HL-60 (cell line): ENCODE results near the gene PKIB.

Experiments
- DNase-seq, 2 experiments: peaks; one replicate each; pipeline ENCODE4 v3.0.0-alpha.2; 2010 to 2020; ENCODE audit warnings: low read depth in 1 of 2, low spot score in 1 of 2
- H3K27ac ChIP-seq: fragments of 250-450 bp; sonication (Bioruptor Pico); replicated peaks from 2 replicates; pipeline ENCODE4 v1.5.1; 2020; ENCODE audit warnings: mild to moderate bottlenecking, moderate library complexity
- H3K27me3 ChIP-seq: fragments of 250-450 bp; sonication (Bioruptor Pico); 2 replicates; pipeline ENCODE4 v1.5.1; 2021; ENCODE audit warnings: mild to moderate bottlenecking, moderate library complexity; ENCODE audit not compliant: insufficient read depth, poor library complexity, severe bottlenecking
- H3K4me3 ChIP-seq: replicated peaks from 2 replicates; pipeline ENCODE4 v1.5.1; 2011; ENCODE audit warnings: mild to moderate bottlenecking, control low read depth, low read length; ENCODE audit not compliant: insufficient read depth
- CTCF ChIP-seq: IDR thresholded peaks from one replicate; pipeline ENCODE4 v1.5.1; 2011; ENCODE audit warnings: low read length, control low read depth, inconsistent platforms; ENCODE audit not compliant: insufficient read depth
- GABPA ChIP-seq: IDR thresholded peaks from 2 replicates; pipeline ENCODE4 v1.6.1; 2012; ENCODE audit warnings: low read depth
- POLR2AphosphoS5 ChIP-seq: IDR thresholded peaks from 2 replicates; pipeline ENCODE4 v1.6.1; 2012; ENCODE audit warnings: low read depth
- SPI1 ChIP-seq: IDR thresholded peaks from 2 replicates; pipeline ENCODE4 v1.6.1; 2012; ENCODE audit warnings: low read depth, mild to moderate bottlenecking, borderline replicate concordance
- TF ChIP-seq, protein P1 (sequence below): IDR thresholded peaks from 2 replicates; pipeline ENCODE4 v1.6.1; 2012; ENCODE audit warnings: low read depth; ENCODE audit not compliant: insufficient replicate concordance

Gene PKIB

DNA sequence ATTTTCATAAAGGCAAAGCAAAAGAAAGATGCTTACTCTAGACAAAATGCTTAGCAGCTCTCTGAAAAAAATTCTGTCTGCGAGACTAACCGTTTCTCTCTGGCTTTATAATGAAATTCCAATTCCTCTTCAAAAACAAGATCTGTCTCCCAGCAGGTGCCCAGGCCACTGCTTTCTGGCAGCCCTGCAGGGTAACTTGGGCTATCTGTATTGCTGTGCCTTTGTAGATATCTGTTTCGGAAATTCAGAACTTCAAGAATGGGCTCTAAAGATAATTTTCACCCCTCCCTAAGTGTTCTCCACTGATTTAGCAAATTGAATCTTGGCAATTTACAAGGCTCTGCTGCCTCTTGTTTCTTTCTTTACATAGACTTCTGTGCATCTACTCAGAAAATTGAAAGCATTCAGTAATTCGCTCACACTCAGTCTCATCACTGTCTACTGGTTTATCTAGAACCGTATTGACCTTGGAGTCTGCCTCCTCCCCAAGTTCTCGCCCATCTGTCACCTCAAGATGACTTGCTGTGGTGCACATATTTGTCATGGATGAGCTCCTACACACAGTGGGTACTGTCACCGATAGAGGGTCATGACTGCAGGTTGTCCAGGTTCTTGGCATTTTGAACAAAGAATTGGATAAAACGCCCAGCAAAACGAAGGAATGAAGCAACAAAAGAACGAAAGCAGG lies 142.9 kb downstream of the PKIB start:
- H3K4me3 ChIP-seq, result no peak overlapping the region

DNA sequence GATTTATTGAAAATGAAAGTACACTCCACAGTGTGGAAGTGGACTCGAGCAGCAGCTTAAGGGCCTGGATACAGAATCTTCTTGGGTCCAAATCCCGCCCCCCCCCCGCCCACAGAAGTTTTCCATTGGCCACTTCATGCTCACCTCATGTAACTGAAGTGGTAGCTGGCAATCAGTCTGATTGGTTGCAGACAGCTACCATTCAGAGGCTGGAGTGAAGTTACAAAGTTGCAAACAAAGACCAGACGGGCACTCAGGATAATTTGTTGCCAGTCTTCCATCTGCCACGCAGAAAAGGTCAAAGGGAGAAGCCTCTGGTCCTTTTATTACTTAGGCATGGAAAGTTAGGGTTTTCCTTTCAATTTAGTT lies 143.5 kb downstream of the PKIB start:
- no peak for DNase-seq
- Histone ChIP-seq H3K4me3 (no peak overlapping the region), H3K27ac (no peak overlapping the region), H3K27me3 (no peaks in the 10 kb centered on the region)
- TF ChIP-seq GABPA (no peak), SPI1 (no peak), CTCF (no peak), POLR2AphosphoS5 (no peak)
- TF ChIP-seq, protein P1, sequence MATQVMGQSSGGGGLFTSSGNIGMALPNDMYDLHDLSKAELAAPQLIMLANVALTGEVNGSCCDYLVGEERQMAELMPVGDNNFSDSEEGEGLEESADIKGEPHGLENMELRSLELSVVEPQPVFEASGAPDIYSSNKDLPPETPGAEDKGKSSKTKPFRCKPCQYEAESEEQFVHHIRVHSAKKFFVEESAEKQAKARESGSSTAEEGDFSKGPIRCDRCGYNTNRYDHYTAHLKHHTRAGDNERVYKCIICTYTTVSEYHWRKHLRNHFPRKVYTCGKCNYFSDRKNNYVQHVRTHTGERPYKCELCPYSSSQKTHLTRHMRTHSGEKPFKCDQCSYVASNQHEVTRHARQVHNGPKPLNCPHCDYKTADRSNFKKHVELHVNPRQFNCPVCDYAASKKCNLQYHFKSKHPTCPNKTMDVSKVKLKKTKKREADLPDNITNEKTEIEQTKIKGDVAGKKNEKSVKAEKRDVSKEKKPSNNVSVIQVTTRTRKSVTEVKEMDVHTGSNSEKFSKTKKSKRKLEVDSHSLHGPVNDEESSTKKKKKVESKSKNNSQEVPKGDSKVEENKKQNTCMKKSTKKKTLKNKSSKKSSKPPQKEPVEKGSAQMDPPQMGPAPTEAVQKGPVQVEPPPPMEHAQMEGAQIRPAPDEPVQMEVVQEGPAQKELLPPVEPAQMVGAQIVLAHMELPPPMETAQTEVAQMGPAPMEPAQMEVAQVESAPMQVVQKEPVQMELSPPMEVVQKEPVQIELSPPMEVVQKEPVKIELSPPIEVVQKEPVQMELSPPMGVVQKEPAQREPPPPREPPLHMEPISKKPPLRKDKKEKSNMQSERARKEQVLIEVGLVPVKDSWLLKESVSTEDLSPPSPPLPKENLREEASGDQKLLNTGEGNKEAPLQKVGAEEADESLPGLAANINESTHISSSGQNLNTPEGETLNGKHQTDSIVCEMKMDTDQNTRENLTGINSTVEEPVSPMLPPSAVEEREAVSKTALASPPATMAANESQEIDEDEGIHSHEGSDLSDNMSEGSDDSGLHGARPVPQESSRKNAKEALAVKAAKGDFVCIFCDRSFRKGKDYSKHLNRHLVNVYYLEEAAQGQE, result no peak

More for the DNA sequence above, 142.9 kb downstream of the PKIB start:
- no peak for DNase-seq
- no peak overlapping the region for H3K27ac ChIP-seq
- no peaks in the 10 kb centered on the region for H3K27me3 ChIP-seq
- TF ChIP-seq POLR2AphosphoS5, result no peak
- no peak for TF ChIP-seq GABPA
- no peak for TF ChIP-seq SPI1
- TF ChIP-seq, protein P1, result no peak
- no peak for TF ChIP-seq CTCF

DNA sequence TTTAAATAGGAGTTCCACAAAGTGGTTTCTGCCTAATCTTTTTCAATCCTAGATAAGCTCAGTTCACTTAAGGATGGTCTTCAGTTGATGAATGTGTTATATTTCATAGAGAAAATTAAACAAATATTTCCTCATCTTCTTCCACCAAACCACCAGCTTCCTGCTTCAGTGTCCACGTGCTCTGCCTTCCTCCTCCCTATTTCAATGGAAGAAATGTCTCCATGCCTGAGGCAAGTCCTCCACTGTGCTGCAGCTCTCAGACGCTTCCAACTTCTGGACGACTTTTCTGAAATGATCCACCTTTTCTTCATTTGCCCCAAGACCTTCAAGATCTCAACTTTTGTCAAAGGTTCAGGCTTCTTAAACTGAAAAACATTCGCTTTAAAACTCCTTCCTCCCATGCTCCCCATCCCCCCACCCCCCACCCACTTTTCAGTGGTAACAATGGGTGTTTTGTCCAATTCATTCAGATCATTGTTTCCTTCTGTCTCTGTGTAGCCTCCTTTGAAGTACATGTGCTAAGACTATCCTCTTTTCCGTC lies 144.1 kb downstream of the PKIB start:
- Histone ChIP-seq H3K27me3 (no peaks in the 10 kb centered on the region), H3K4me3 (no peak overlapping the region), H3K27ac (no peak overlapping the region)
- no peak for DNase-seq
- TF ChIP-seq POLR2AphosphoS5 (no peak), SPI1 (no peak), CTCF (no peak), GABPA (no peak)
- TF ChIP-seq, protein P1, result no peak
